ENCODE results near the gene FN3K.
"Not testable (repeated sequence)": the region's sequence is repeated elsewhere in the genome, so short reads cannot be mapped to it uniquely, and the experiment has no call there.

FN3K gene

GRCh38 chr17:82780195-82780594, 44.8 kb downstream of the FN3K start:
- Histone ChIP-seq H3K4me3 (replicated peaks; ENCODE audit: low read depth, low read length) (no peak overlapping the region), H3K27me3 (replicated peaks; ENCODE audit: control insufficient read depth, insufficient read depth, low read length) (no peaks in the 10 kb centered on the region), H3K36me3 (ENCODE audit: control insufficient read depth, insufficient read depth, low read length) (peaks cover 8% of the 10 kb centered on the region)
- no peak for DNase-seq (ENCODE audit: extremely low read depth, insufficient read length)
- no peak for TF ChIP-seq CTCF (IDR thresholded peaks at IDR 0.05; ENCODE audit: insufficient read depth, low read length, poor library complexity, severe bottlenecking)

GRCh38 chr17:82780971-82781893, 45.8 kb downstream of the FN3K start:
- TF ChIP-seq CTCF (IDR thresholded peaks at IDR 0.05; ENCODE audit: insufficient read depth, low read length, poor library complexity, severe bottlenecking), result no peak
- no peak for DNase-seq (ENCODE audit: extremely low read depth, insufficient read length)
- no peak overlapping the region for H3K4me3 ChIP-seq (replicated peaks; ENCODE audit: low read depth, low read length)
- H3K27me3 ChIP-seq (replicated peaks; ENCODE audit: control insufficient read depth, insufficient read depth, low read length), result no peaks in the 10 kb centered on the region
- H3K36me3 ChIP-seq (ENCODE audit: control insufficient read depth, insufficient read depth, low read length), result peaks cover 7% of the 10 kb centered on the region

GRCh38 chr17:82781894-82782274, 46.5 kb downstream of the FN3K start:
- TF ChIP-seq CTCF (IDR thresholded peaks at IDR 0.05; ENCODE audit: insufficient read depth, low read length, poor library complexity, severe bottlenecking), result peak; percentile 99
- Histone ChIP-seq H3K27me3 (replicated peaks; ENCODE audit: control insufficient read depth, insufficient read depth, low read length) (no peaks in the 10 kb centered on the region), H3K36me3 (ENCODE audit: control insufficient read depth, insufficient read depth, low read length) (peaks cover 7% of the 10 kb centered on the region), H3K4me3 (replicated peaks; ENCODE audit: low read depth, low read length) (no peak overlapping the region)
- DNase-seq (ENCODE audit: extremely low read depth, insufficient read length), result peak; percentile 83

- DNase-seq (ENCODE audit: extremely low read depth, insufficient read length), result no peak
- Histone ChIP-seq H3K27me3 (replicated peaks; ENCODE audit: control insufficient read depth, insufficient read depth, low read length) (no peaks in the 10 kb centered on the region), H3K4me3 (replicated peaks; ENCODE audit: low read depth, low read length) (no peak overlapping the region), H3K36me3 (ENCODE audit: control insufficient read depth, insufficient read depth, low read length) (peaks cover 7% of the 10 kb centered on the region)
- no peak for TF ChIP-seq CTCF (IDR thresholded peaks at IDR 0.05; ENCODE audit: insufficient read depth, low read length, poor library complexity, severe bottlenecking)
Measured at GRCh38 chr17:82782657-82783207, 47.3 kb downstream of the FN3K start.

- Histone ChIP-seq H3K4me3 (replicated peaks; ENCODE audit: low read depth, low read length) (no peak overlapping the region), H3K36me3 (ENCODE audit: control insufficient read depth, insufficient read depth, low read length) (peaks cover 7% of the 10 kb centered on the region), H3K27me3 (replicated peaks; ENCODE audit: control insufficient read depth, insufficient read depth, low read length) (no peaks in the 10 kb centered on the region)
- TF ChIP-seq CTCF (IDR thresholded peaks at IDR 0.05; ENCODE audit: insufficient read depth, low read length, poor library complexity, severe bottlenecking), result no peak
- DNase-seq (ENCODE audit: extremely low read depth, insufficient read length), result no peak
Measured at GRCh38 chr17:82783498-82783897, 48.1 kb downstream of the FN3K start.

- H3K27me3 ChIP-seq (replicated peaks; ENCODE audit: control insufficient read depth, insufficient read depth, low read length); DNase-seq (ENCODE audit: extremely low read depth, insufficient read length); H3K36me3 ChIP-seq (ENCODE audit: control insufficient read depth, insufficient read depth, low read length); H3K4me3 ChIP-seq (replicated peaks; ENCODE audit: low read depth, low read length): not testable (repeated sequence)
Measured at GRCh38 chr17:82785581-82785980, 50.2 kb downstream of the FN3K start.

Data from GM06990 (cell line).